CD4-positive, alpha-beta T cell (primary cell): ENCODE measurements around the gene UBL4A. TPM values are rescaled to one million over a fixed set of nuclear protein-coding genes. Genes with fewer than 3 reads are reported as not detected.

Experiments used
- ATAC-seq: fragments of 200-7000 bp; cut with Tn5 transposase; one replicate; pipeline ENCODE4 v1.10.0; 2022; ENCODE audit warnings: mild to moderate bottlenecking; ENCODE audit not compliant: poor library complexity
- CTCF ChIA-PET: fragments of 350-600 bp; sonication (Branson Sonifier 250); formaldehyde crosslinking; loops from one replicate; lab custom pipeline; 2021; ENCODE audit warnings: antibody characterized with exemption, inconsistent platforms; lab: Charles Lee
- POLR2A ChIA-PET: fragments of 350-600 bp; sonication (Branson Sonifier 250); formaldehyde crosslinking; loops from one replicate; lab custom pipeline; 2021; ENCODE audit warnings: antibody characterized with exemption, inconsistent platforms; lab: Charles Lee
- DNase-seq, 14 experiments: peaks; one replicate each; pipeline ENCODE4 v3.0.0-alpha.2; 2013 to 2020; ENCODE audit warnings: mixed read lengths in 2 of 14
- H3K27ac ChIP-seq, 2 donors: one replicate each; pipeline versions ENCODE4 v1.5.1 to v1.7.0; 2013; ENCODE audit warnings: low read length in 2 of 2, low read depth in 1 of 2, mild to moderate bottlenecking in 1 of 2
- H3K27me3 ChIP-seq, 2 experiments: 1 replicate in 1 of 2; 2 replicates in 1 of 2; pipeline versions ENCODE4 v1.6.1 to v1.7.0; 2013; ENCODE audit warnings: low read length in 2 of 2, control low read depth in 1 of 2, mild to moderate bottlenecking in 1 of 2, moderate library complexity in 1 of 2; ENCODE audit not compliant: insufficient read depth in 2 of 2, control insufficient read depth in 1 of 2
- H3K36me3 ChIP-seq: one replicate; pipeline ENCODE4 v1.6.1; 2013; ENCODE audit warnings: low read length, control low read depth; ENCODE audit not compliant: insufficient read depth
- H3K4me1 ChIP-seq: one replicate; pipeline ENCODE4 v1.6.1; 2013; ENCODE audit warnings: low read length, control low read depth; ENCODE audit not compliant: insufficient read depth
- H3K4me3 ChIP-seq: one replicate; pipeline ENCODE4 v1.5.1; 2013; ENCODE audit warnings: mild to moderate bottlenecking, low read length, moderate library complexity
- H3K9me3 ChIP-seq, 2 experiments: 1 replicate in 1 of 2; 2 replicates in 1 of 2; pipeline versions ENCODE4 v1.6.1 to v1.7.0; 2013; ENCODE audit warnings: low read length in 2 of 2, mild to moderate bottlenecking in 2 of 2, control low read depth in 1 of 2, moderate library complexity in 1 of 2; ENCODE audit not compliant: control insufficient read depth in 1 of 2, insufficient read depth in 1 of 2
- H3K27ac Mint-ChIP-seq: one replicate; pipeline ENCODE4 v1.8.0; 2020; ENCODE audit warnings: mixed read lengths
- H3K27me3 Mint-ChIP-seq: one replicate; pipeline ENCODE4 v1.8.0; 2021; ENCODE audit warnings: mixed read lengths
- H3K36me3 Mint-ChIP-seq: one replicate; pipeline ENCODE4 v1.8.0; 2021; ENCODE audit warnings: low read depth, mixed read lengths
- H3K4me1 Mint-ChIP-seq: one replicate; pipeline ENCODE4 v1.8.0; 2021; ENCODE audit warnings: low read depth, mixed read lengths
- H3K4me3 Mint-ChIP-seq: one replicate; pipeline ENCODE4 v1.8.0; 2020; ENCODE audit warnings: mild to moderate bottlenecking, mixed read lengths
- H3K9me3 Mint-ChIP-seq: one replicate; pipeline ENCODE4 v1.8.0; 2020; ENCODE audit warnings: mixed read lengths
- intact Hi-C, 2 experiments: fragments of 100-400 bp; cut with DNase I in 1 of 2; cut with micrococcal nuclease in 1 of 2; formaldehyde crosslinking; loops; one replicate each; pipeline versions ENCODE4 v1.15.1 to v1.9.0; 2023 to 2025; cut with DNase I, micrococcal nuclease
- total RNA-seq, 174 experiments: library from RNA in 2 of 174; stranded (reverse) in 2 of 174; gene quantifications; one replicate each; pipeline ENCODE4 v1.2.3 and lab custom pipeline; 2021 to 2026
- TF ChIP-seq, protein P1 (sequence below): fragments of 200-600 bp; IDR thresholded peaks from one replicate; pipeline ENCODE4 v1.8.0; 2022; ENCODE audit warnings: antibody characterized with exemption, mild to moderate bottlenecking

The UBL4A gene
- total RNA-seq, 2 experiments from 2014 or later, result 6.6 to 8.9 TPM

DNA sequence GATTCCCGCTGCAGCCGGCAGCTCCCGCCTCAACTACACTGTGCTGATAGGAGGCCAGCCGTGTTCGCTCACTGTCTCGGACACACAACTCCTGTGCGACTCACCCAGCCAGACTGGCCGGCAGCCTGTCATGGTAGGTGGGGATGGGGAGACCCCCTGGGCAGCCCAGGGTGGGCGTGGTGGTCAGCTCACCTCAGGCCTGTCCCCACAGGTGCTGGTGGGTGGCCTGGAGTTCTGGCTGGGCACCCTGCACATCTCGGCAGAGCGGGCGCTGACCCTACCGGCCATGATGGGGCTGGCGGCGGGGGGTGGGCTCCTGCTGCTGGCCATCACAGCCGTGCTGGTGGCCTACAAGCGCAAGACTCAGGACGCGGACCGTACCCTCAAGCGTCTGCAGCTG lies 18.9 kb downstream of the UBL4A start:
- TF ChIP-seq, protein P1, sequence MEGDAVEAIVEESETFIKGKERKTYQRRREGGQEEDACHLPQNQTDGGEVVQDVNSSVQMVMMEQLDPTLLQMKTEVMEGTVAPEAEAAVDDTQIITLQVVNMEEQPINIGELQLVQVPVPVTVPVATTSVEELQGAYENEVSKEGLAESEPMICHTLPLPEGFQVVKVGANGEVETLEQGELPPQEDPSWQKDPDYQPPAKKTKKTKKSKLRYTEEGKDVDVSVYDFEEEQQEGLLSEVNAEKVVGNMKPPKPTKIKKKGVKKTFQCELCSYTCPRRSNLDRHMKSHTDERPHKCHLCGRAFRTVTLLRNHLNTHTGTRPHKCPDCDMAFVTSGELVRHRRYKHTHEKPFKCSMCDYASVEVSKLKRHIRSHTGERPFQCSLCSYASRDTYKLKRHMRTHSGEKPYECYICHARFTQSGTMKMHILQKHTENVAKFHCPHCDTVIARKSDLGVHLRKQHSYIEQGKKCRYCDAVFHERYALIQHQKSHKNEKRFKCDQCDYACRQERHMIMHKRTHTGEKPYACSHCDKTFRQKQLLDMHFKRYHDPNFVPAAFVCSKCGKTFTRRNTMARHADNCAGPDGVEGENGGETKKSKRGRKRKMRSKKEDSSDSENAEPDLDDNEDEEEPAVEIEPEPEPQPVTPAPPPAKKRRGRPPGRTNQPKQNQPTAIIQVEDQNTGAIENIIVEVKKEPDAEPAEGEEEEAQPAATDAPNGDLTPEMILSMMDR, result no peak
- no peak overlapping the region for H3K27ac Mint-ChIP-seq
- Histone ChIP-seq H3K4me3 (no peak overlapping the region), H3K36me3 (peaks cover 61% of the 10 kb centered on the region), H3K9me3 (no peaks in the 10 kb centered on the region), H3K27me3 (no peaks in the 10 kb centered on the region), H3K4me1 (no peaks in the 10 kb centered on the region), H3K27ac (no peak overlapping the region)
- DNase-seq (peak in 1 of 14 experiments; percentile 0), ATAC-seq (no peak)
- peaks cover 19% of the 10 kb centered on the region for H3K36me3 Mint-ChIP-seq
- no peaks in the 10 kb centered on the region for H3K9me3 Mint-ChIP-seq
- H3K4me3 Mint-ChIP-seq, result no peak overlapping the region
- H3K27me3 Mint-ChIP-seq, result no peaks in the 10 kb centered on the region
- CTCF ChIA-PET, result no interaction called here
- no peaks in the 10 kb centered on the region for H3K4me1 Mint-ChIP-seq
- intact Hi-C loops, result no loop called here
- POLR2A ChIA-PET, result no interaction called here

DNA sequence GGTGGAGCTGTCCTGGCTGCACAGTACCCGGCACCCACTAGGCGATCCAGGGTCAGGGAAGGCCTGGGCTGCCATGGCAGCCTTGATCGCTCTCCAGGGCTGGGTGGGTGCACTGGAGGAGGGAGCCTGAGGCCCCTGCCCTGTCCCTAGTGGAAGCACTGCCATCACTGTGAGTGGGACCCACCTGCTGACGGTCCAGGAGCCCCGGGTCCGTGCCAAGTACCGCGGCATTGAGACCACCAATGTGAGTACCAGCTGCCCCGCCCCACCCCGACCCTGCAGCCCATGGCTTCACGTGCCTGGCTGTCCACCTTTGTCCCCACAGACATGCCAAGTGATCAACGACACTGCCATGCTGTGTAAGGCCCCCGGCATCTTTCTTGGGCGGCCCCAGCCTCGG lies 19.5 kb downstream of the UBL4A start:
- no peaks in the 10 kb centered on the region for H3K4me1 Mint-ChIP-seq
- Histone ChIP-seq H3K27ac (no peak overlapping the region), H3K9me3 (no peaks in the 10 kb centered on the region), H3K4me1 (no peaks in the 10 kb centered on the region), H3K36me3 (peaks cover 66% of the 10 kb centered on the region), H3K27me3 (no peaks in the 10 kb centered on the region), H3K4me3 (no peak overlapping the region)
- no peaks in the 10 kb centered on the region for H3K27me3 Mint-ChIP-seq
- ChIA-PET CTCF (no interaction called here), POLR2A (no interaction called here)
- ATAC-seq (no peak), DNase-seq (no peak)
- H3K27ac Mint-ChIP-seq, result no peak overlapping the region
- H3K9me3 Mint-ChIP-seq, result no peaks in the 10 kb centered on the region
- TF ChIP-seq, protein P1, result no peak
- intact Hi-C loops, result no loop called here
- peaks cover 21% of the 10 kb centered on the region for H3K36me3 Mint-ChIP-seq
- no peak overlapping the region for H3K4me3 Mint-ChIP-seq

DNA sequence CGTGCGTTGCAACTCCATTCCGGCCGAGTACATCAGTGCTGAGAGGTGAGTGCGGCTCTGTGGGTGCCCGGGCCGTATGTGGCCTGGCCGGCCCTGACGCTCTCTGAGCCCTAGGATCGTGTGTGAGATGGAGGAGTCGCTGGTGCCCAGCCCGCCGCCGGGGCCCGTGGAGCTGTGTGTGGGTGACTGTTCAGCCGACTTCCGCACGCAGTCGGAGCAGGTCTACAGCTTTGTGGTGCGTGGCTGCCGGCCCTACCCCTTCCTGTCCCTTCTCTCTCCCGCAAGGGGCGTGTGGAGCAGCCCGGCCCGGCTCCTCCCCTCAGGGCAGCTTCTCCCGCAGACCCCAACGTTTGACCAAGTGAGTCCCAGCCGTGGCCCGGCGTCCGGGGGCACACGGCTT lies 20.4 kb downstream of the UBL4A start:
- peaks cover 26% of the 10 kb centered on the region for H3K36me3 Mint-ChIP-seq
- CTCF ChIA-PET, result no interaction called here
- no peaks in the 10 kb centered on the region for H3K9me3 Mint-ChIP-seq
- no peak for ATAC-seq
- Histone ChIP-seq H3K4me3 (no peak overlapping the region), H3K27ac (no peak overlapping the region), H3K36me3 (peaks cover 69% of the 10 kb centered on the region), H3K27me3 (no peaks in the 10 kb centered on the region), H3K9me3 (no peaks in the 10 kb centered on the region), H3K4me1 (no peaks in the 10 kb centered on the region)
- H3K4me1 Mint-ChIP-seq, result no peaks in the 10 kb centered on the region
- DNase-seq, result no peak
- TF ChIP-seq, protein P1, result no peak
- H3K27ac Mint-ChIP-seq, result no peak overlapping the region
- POLR2A ChIA-PET, result no interaction called here
- H3K4me3 Mint-ChIP-seq, result no peak overlapping the region
- intact Hi-C loops, result no loop called here
- no peaks in the 10 kb centered on the region for H3K27me3 Mint-ChIP-seq
